Hematopoietic multipotent progenitor cell (in vitro differentiated cells): ENCODE measurements around the gene AKAP11. TPM values are rescaled to one million over a fixed set of nuclear protein-coding genes. Genes with fewer than 3 reads are reported as not detected.
A peak's percentile ranks its signal among the peaks of the same experiment; 100 is the strongest.

Experiments used
- DNase-seq, 3 donors: peaks; one replicate each; pipeline ENCODE4 v3.0.0-alpha.2; 2011 to 2015; ENCODE audit warnings: low read depth in 2 of 3, low spot score in 2 of 3
- total RNA-seq: library from RNA; depleted of rRNA; stranded (reverse); fragments of >200 nt; gene quantifications from one replicate; pipeline ENCODE4 v1.2.3, GENCODE V29; 2012

Gene AKAP11
- total RNA-seq, 1 donor = 6.7 TPM

- peak in 1 of 3 donors; percentile 20 for DNase-seq
These were observed 56.7 kb downstream of the AKAP11 start for GRCh38 chr13:42328672-42329071.

- peak in 1 of 3 donors; percentile 8 for DNase-seq
These were observed 57.3 kb downstream of the AKAP11 start for GRCh38 chr13:42329239-42329638.

- no peak for DNase-seq
These were observed 59.1 kb downstream of the AKAP11 start for GRCh38 chr13:42331009-42331408.

- peak in 2 of 3 donors; percentile 11 to 54 for DNase-seq
These were observed 61.8 kb downstream of the AKAP11 start for GRCh38 chr13:42333613-42334328.

GRCh38 chr13:42334329-42334706 is 62.4 kb downstream of the AKAP11 start:
- DNase-seq = no peak

GRCh38 chr13:42337808-42338600 is 66.1 kb downstream of the AKAP11 start:
- no peak for DNase-seq

GRCh38 chr13:42345367-42345766 is 73.4 kb downstream of the AKAP11 start:
- DNase-seq = no peak

- DNase-seq = no peak
These were observed 76.6 kb downstream of the AKAP11 start for GRCh38 chr13:42348576-42348975.

GRCh38 chr13:42350141-42350540 is 78.2 kb downstream of the AKAP11 start:
- DNase-seq = no peak

GRCh38 chr13:42354241-42355091 is 82.5 kb downstream of the AKAP11 start:
- DNase-seq = peak in 1 of 3 donors; percentile 20

GRCh38 chr13:42355092-42355485 is 83.1 kb downstream of the AKAP11 start:
- DNase-seq = peak in 1 of 3 donors; percentile 34

GRCh38 chr13:42355491-42356183 is 83.7 kb downstream of the AKAP11 start:
- no peak for DNase-seq

GRCh38 chr13:42356184-42356575 is 84.2 kb downstream of the AKAP11 start:
- DNase-seq = no peak

- no peak for DNase-seq
These were observed 88.2 kb downstream of the AKAP11 start for GRCh38 chr13:42360046-42360574.

GRCh38 chr13:42361701-42362100 is 89.7 kb downstream of the AKAP11 start:
- DNase-seq = no peak

- DNase-seq = no peak
These were observed 92.1 kb downstream of the AKAP11 start for GRCh38 chr13:42363941-42364612.

- no peak for DNase-seq
These were observed 92.7 kb downstream of the AKAP11 start for GRCh38 chr13:42364613-42365000.

GRCh38 chr13:42367831-42368230 is 95.9 kb downstream of the AKAP11 start:
- DNase-seq = peak in 1 of 3 donors; percentile 26

GRCh38 chr13:42369071-42369797 is 97.3 kb downstream of the AKAP11 start:
- no peak for DNase-seq
